UCSD-AML1 (cell line): Measurements from ENCODE around the gene CACNA1C.
A peak's percentile ranks its signal among the peaks of the same experiment; 100 is the strongest.

ENCODE experiments used
- DNase-seq: peaks from one replicate; lab custom pipeline; 2025; ENCODE audit not compliant: unreplicated experiment; lab: John Stamatoyannopoulos, UW

Gene CACNA1C

DNA sequence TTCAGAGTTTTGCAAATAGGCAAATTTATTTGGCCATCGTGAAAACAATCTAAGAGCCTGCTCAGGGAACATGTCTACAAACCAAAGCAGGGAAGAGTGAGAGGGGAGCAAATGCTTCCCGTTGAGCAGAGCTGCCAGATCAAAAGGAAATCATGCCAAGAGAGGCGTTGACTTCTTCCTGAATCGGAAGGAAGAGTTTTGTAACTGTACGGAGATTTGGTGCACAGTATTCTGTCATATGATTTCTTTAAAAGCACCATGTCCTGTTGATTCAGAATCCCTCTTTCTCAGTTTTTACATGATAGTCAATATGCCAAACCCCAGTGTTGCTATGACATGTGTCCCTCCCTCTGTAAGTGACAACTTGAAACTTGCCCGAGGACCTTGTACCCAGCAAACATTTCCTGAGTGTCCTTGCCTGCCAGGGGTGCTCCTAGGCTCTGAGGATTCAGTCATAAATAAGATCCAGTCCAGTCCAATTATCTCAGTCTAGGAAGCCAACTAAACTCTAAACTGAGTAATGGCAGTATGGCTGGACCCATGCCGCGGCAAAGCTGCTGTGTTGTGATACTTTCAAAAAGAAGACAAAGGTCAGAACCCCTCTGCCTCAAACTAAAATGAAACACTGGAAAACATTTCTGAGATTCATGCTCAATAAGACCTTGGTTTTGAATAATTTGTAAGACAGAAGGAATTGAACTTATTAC is 441.9 kb downstream of the CACNA1C start:
- no peak for DNase-seq

DNA sequence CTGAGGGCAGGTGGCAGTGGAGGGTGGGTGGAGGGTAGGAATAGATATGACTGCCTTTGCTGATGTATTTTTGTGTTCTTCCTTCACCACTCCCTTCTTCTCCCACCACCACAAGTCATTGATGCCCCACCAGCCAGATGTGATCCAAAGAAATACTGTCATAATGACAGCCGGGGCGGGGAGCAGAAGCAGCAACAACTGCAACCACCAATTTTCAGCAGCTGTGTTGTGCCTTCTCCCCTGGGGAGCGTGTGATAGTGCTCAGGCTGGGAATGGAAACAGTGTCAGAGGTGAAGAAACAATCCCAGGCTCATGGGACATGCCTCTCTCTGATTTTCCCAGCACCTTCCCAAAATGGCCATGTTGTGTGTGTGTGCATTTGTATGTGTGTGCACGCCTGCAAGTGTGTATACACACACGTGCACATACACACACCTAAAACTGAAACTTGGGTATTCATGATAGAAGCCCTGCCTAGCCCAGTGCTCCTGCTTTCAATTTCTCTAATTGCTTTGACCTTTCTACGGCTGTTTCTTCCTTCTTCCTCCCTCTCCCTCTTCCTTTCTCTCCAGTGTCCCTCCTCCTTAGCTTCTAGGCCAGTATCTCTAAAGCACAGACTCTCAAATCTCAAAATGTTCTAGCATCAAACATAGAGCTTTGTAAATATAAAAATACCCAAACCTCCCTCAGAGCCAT is 442.8 kb downstream of the CACNA1C start:
- DNase-seq, result no peak

DNA sequence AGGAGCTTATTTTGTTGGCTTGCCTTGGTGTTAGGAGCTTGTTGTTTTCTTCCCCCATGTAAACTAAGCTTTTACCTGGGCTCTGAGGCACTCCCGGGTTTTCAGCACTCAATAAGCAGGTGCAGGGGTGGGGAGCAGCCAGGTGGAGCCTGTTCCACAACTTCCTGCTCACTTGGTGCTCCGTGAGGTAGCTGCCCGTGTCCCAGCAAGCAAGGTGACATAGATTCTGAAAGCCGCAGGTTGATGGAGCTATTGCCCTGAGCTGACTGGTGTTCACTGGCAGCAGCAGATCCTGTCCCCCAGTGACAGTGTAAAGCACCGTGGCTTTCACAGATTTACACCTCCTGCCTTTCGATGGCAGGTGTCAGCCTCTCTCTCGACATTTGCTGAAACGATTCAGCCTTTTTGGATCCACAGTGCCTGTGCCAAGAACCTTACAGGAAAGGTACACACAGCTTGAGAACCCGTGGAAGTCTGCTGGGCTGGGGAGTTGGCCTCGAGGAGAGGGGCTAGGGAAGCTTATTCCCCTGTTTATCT is 446.2 kb downstream of the CACNA1C start:
- DNase-seq, result no peak

DNA sequence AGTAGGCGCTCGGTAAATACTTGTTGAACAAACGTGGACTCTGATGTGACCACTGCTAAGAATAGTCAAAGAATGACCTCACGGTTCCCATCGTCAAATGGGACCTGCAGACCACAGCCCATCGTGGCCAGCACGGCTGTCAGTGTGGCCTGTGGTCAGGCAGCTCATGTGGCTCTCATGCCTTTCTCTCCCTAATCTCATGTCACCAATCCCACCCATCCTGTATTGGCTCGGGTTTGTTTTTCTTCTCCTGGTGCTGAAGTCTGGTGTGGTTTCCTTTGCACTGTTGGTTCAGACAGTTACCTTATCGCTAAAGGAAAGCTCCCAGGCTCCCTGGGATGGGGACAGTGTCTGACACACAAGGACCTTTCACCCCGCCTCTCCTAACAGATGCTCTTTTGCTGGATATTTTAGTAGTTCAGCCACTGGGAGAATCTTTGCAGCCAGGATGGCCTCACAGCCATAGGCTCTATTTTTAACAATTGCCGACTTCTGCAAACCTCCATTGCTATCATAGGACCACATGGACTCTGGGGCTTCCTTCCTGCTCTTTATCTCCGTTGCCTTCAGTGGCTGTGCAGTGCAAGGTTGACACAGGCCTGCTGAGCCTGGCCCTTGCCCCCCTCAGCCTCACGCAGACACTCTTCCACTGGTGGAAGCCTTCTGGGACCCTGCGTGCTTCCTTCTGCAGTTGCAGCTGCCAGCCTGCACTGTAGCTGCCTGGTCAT is 448.8 kb downstream of the CACNA1C start:
- DNase-seq, result peak; percentile 87

DNA sequence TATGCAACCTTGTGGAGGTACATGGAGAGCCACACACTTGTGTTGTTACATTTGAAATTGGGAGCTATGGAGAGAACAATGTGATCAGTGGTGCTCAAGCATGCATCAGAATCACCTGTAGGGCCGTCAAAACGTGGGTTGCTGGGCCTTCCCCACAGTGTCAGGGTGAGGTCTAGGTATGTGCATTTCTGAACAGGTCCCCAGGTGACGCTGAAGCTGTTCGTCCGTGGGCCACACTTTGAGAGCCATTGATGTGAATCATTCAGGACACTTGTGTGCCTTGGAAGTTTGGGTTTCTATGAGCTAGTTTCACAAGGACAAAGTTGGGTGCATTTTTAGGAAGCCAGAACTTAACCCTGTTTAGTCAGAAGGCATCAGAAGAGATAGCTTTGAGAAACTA is 450.2 kb downstream of the CACNA1C start:
- no peak for DNase-seq

DNA sequence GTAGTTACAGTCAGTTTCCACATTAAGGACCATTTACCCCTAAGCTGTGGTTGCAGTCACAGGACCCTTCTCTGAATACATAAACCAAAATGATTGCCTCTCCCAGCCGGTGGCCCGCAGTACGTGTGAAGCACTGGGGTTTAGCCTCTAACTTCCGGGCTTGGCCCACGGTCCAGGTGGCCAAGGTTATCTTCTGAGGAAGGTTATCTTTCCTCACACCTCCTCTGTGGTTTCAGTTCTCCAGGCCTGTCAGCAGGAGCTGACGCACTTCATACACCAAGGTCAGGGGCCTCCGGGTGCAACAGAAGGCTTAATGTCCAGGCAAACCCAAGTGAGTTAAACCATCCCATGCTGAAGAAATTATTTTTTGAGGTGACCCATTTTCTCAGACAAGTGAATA is 451.0 kb downstream of the CACNA1C start:
- DNase-seq, result no peak

DNA sequence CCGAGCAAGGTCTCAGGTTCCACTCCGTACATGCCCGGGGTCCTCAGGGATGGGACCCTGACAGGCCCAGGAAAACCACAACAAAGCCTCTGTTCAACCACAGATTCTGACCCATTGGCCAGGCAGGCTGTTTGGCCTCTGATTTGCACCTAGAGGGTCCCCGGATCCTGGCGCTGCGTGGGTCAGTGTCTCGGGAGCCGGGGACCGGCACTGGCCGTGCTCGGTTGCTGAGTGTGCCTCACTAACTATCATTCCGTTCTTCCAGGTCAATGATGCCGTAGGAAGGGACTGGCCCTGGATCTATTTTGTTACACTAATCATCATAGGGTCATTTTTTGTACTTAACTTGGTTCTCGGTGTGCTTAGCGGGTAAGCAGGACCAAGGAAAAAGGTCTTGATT is 451.8 kb downstream of the CACNA1C start:
- no peak for DNase-seq

DNA sequence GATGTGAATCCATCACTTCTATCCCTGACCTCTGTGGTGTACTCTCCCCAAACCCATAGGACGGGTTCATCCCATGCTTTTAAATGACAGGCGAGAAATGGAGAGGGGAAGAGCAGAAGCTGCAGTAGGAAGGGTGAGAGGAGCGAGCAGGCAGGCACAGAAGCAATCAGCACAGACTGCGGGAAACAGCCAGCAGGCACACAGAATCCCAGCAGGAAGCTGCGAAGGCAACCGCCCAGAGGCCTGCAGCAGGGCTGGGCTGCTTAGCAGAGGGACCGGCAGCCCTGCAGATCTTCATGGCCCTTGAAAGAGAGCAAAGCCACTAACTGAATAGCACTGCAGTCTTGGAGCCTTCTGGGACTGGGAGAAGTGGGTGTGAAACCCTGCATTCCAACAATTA is 455.0 kb downstream of the CACNA1C start:
- no peak for DNase-seq

DNA sequence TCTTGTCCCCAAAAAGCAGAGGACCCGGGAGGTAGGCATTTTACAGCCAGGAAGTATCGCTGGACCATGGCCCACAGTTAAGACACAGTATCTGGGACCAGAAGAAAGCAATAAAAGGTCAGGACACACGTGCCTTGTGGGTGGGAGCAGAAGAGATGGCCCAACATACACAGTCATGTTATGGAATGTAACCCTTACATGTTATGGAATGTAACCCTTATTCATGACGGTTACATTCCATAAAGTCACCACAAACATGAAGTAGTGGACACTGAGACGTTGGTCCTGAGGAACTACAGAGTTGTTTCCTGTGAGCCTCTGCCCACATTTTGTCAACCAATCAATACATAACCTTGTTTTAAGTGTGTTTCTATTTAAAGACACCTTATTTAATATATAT is 456.4 kb downstream of the CACNA1C start:
- no peak for DNase-seq

DNA sequence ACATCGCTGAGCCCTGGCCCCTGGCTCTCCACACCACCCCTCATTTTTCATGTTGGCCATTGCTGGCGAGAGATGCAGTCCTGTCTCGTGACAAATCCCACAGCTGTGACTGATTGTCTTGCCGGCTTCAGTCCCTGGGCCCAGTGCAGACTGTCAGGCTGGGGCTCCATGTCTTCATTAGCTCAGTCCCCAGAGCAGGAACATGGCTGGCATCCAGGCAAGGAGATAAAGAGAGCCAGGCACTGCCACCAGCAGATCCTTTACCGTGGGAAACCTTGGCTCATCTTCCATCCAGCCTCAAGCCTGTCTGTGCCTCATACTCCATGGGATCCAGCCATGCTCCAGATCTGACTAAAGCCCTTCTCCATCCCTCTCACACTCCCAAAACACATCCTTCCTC is 457.3 kb downstream of the CACNA1C start:
- no peak for DNase-seq

DNA sequence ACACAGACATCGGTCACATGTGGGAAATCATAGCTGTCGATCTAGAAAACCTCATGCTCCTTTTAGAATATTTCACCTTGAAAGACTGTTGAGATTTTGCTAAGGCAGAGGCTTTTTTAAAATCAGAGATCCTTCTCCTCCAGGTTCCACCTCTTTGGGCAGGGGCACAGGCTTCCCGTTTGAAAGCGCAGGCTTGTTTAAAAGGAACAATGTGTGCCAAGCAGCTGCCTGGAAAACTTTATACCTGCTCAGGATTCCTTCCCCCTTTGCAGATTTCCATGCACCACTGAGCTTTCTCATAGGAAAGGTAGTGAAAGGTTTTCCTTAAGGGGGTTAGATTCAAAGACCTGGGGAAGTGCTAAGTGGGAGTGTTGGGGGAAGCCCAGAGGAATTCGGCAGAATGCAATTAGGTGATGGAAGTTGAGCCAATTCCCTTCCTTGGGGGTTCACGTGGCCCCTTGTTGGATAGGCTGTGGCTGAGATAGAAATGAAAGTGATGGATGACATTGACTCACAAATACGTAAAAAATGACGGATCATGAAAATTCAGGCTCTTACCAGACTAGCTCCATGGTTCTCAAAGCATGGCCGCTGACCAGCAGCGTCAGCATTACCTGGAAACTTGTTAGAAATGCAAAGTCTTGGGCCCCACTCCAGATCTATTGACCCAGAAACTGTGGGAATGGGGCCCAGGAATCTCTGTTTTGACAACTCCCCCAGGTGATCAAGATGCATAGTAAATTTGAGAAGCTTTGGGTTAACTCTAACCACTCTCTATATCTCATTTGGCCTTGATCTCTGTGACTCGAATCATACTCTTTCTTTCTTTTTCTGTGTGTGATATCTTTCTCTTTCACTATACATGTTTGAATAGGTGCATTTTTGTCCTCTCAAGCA is 460.6 kb downstream of the CACNA1C start:
- DNase-seq, result no peak

DNA sequence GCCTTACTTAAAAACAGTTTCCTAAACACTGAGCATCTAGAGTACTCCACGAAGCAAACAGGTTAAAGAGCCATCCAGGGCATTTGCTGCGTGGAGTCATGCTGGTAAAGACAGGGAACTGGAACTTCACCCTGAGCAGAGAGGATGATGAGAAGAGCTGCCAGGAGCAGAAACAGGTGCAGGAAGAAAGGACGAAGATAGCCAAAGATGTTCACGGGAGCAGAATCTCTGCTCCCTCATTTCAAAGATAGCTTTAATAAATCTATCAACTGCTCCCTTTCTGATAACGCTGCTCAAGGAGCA is 461.2 kb downstream of the CACNA1C start:
- no peak for DNase-seq

DNA sequence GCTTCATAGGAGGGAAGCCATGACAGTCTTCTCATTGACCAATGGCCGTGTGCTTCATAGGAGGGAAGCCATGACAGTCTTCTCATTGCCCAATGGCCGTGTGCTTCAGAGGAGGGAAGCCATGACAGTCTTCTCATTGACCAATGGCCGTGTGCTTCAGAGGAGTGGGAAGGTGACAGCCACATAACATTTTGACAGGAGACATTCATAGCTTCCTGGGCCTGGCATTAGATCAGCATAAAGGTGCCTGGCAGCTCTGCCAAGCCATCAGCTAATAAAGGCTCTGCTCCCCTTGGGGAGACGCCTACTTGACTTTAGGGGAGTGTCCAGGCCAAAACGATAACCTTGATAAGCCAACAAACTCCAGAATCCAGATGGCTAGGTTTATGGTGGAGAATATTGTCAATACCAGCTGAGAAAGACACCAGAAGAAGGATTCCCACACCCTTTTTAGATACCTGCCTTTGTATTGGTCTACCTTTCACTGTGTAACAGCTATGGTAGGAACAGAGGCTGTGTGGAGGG is 468.0 kb downstream of the CACNA1C start:
- no peak for DNase-seq

DNA sequence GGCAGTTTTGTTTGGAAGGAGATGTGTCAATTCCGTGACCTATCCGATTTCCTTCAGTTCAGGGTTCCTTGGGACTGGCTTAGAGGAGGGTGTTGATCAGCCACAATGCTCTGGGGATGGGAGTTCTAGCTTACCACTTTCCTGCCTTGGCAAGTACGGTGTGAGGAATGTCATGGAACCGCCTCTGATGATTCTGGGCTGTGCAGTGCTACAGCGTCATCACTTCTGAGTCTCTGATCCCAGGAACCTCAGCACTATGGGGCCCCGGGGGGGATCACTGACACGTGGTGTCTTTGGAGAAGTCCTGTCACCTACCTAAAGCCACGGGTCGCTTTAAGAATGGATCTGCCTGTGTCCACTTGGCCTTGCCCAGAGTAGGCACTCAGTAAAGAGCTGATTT is 470.5 kb downstream of the CACNA1C start:
- no peak for DNase-seq

DNA sequence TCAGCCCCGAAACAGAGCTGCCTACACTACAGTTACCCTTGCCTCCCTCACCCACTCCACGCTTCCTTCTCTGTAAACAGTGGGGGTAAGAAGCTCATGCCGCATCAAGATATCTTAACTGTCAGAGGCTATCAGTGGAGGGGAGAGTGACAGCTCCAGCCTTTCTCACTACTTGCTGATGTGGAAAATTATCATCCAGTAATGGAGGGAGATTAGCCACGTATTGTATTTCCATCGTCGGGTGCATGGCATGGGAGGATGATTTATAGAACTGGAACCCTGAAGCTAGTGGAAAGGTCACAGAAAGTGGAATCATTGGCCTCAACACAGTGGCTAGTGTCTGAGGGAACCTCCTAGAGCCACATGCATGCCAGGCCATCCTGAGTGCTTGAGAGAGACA is 471.1 kb downstream of the CACNA1C start:
- no peak for DNase-seq

DNA sequence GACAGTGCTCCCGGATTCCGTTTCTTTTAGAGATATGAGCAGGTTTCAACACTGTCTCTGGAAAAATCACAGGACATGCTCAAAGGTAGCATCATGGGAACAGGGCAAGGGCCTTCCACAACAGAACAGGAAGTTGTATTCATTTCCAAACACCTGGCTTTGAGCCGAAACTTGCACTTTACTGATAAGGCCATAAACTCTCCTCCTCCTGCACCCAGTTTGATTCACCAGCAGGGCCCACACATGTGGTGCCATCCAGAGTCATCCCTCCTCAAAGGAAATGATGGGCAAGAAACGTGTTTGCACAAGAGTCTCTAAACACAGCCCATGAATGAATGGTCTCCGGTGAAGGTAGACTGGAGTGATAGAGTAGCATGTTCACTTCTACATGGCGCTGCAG is 473.6 kb downstream of the CACNA1C start:
- DNase-seq, result no peak

DNA sequence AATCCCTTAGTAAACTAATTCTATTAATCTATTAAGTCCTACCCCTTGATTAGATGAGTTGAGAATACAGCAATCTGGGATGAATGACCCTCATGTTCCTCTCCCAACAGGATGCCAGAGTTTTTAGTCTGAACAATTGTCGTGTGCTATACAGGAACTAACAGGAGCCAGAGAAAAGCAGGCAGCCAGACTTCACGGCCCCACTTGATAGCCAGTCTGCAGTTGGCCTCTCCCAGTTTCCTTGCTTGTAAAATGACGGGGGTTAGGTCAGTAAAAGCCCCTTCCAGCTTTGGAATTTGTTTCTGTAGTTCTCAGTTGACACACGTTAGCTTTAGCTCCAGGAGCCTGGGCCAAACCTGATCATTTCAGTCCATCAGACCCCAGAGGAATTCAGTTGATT is 475.2 kb downstream of the CACNA1C start:
- no peak for DNase-seq

DNA sequence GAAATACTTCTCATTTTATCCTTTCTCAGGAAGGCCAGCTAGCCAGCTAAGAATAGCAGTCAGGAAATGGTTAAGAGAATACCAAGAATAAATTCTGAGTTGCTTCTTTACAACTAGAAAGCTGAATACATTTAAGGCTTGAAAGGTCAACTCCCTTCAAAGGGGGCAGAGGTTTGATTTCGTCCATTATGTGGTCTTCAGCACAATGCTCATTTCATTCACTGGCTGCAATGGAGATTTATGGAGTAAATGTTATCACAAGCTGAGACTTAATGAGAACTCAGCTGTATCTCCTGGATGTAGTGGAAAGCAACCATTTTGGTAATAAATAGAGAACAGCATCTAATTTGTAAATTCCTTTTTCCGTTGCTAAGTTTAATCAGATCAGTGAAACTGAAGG is 477.0 kb downstream of the CACNA1C start:
- no peak for DNase-seq

DNA sequence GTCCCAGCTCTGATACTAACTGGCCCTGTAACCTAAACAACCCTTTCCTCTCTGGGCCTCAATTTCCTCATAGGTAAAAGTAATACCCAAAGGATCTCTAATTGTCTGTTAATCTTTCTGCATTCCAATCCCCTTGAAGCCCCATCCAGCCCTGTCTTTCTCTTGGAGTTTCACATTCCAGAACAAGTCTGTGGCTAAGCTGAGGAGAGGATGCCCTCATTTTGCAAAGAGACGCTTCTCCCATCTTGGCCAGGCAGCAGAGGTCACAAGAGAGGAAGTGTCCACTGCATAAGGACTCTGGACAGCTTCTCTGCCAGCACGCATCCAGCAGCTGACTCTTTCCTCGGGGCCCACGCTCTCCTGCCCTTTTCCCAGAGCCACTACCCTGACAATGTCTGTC is 478.6 kb downstream of the CACNA1C start:
- no peak for DNase-seq

DNA sequence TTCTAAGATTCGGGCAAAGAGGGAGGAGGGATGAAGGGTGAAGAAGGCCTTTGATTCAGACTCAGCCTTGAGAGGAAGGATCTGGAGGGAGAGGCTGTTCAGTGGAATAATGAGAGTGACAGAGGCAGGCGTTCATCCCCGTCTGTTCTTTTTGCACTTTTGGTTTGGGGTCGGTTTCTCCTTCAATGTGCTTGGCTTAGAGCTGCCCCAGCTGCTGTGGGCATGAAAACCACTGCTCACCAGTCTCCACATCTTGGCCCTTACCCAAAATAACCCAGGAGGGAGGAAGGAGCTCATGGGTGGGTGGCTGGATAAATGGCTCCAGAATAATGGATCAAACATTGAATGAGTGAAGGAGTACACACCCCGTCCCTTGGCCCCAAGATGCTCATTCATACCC is 480.2 kb downstream of the CACNA1C start:
- no peak for DNase-seq
